Omental fat pad (tissue), 4 donors: ENCODE data around the gene GPR161. TPM values are rescaled to one million over a fixed set of nuclear protein-coding genes. Genes with fewer than 3 reads are reported as not detected.

Experiments used
- ATAC-seq: fragments of 150-250 bp; one replicate; pipeline ENCODE4 v1.9.1; 2016; ENCODE audit warnings: mild to moderate bottlenecking, moderate library complexity; ENCODE audit not compliant: low FRiP score
- DNase-seq: peaks from one replicate; pipeline ENCODE4 v3.0.0-alpha.2; 2019; ENCODE audit warnings: low spot score
- total RNA-seq, 4 donors: library from RNA; depleted of rRNA; stranded (reverse); fragments of >200 nt; gene quantifications; one replicate each; pipeline ENCODE4 v1.1.0, GENCODE V29; 2016
- TF ChIP-seq, protein P1 (sequence below), 3 donors: fragments of 450-650 bp; IDR thresholded peaks; one replicate each; pipeline ENCODE4 v1.5.1; 2016 to 2017; ENCODE audit warnings: antibody characterized with exemption in 3 of 3, mild to moderate bottlenecking in 3 of 3, moderate library complexity in 2 of 3

Gene GPR161
- total RNA-seq, 4 donors from 2014 or later = 4.0 to 8.0 (median 5.9) TPM

DNA sequence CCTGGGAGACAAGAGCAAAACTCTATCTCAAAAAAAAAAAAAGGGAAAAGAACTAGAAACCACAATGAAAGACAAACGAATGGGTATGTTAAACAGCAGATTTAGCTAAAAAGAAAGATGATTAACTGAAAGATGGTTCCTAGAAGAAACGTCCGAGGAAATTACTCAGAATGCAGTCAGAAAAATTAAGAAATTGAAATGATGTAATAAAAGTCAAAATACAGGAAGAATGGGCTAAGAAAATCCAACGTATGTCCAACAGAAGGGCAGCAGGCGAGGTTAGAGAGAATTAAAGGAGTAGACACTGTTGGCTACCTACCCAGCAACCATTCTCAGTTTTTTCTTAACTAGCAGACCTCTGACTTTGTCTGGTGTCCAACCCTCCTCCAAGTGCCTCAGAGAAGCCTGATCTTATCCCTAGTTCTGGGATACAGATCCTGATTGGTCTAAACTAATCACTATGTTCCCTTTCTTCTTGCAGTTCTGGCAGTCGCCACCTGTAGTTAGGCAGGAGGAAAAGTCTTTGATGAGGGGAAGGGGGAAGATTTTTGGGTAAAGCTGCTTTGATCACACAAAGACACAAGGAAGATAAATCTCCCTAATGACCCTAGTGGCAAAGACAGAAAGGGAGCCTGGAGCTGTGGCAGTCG is 25.7 kb downstream of the GPR161 start:
- TF ChIP-seq, protein P1, sequence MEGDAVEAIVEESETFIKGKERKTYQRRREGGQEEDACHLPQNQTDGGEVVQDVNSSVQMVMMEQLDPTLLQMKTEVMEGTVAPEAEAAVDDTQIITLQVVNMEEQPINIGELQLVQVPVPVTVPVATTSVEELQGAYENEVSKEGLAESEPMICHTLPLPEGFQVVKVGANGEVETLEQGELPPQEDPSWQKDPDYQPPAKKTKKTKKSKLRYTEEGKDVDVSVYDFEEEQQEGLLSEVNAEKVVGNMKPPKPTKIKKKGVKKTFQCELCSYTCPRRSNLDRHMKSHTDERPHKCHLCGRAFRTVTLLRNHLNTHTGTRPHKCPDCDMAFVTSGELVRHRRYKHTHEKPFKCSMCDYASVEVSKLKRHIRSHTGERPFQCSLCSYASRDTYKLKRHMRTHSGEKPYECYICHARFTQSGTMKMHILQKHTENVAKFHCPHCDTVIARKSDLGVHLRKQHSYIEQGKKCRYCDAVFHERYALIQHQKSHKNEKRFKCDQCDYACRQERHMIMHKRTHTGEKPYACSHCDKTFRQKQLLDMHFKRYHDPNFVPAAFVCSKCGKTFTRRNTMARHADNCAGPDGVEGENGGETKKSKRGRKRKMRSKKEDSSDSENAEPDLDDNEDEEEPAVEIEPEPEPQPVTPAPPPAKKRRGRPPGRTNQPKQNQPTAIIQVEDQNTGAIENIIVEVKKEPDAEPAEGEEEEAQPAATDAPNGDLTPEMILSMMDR (IDR thresholded peaks at IDR 0.05) = no peak
- ATAC-seq = no peak
- no peak for DNase-seq

DNA sequence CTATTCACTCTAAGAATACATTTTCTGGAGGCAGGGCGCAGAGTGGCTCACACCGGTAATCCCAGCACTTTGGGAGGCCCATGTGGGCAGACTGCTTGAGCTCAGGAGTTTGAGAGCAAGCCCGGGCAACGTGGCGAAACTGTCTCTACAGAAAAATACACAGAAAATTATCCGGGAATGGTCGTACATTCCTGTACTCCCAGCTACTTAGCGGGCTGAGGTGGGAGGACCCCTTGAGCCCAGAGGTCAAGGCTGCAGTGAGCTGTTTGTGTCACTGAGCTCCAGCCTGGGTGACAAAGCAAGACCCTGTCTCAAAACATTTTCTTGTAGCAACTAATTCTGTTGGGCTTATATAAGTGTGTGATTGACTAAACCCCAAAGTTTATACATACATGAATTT is 30.5 kb downstream of the GPR161 start:
- ATAC-seq (no peak), DNase-seq (no peak)
- TF ChIP-seq, protein P1 (IDR thresholded peaks at IDR 0.05) = no peak

DNA sequence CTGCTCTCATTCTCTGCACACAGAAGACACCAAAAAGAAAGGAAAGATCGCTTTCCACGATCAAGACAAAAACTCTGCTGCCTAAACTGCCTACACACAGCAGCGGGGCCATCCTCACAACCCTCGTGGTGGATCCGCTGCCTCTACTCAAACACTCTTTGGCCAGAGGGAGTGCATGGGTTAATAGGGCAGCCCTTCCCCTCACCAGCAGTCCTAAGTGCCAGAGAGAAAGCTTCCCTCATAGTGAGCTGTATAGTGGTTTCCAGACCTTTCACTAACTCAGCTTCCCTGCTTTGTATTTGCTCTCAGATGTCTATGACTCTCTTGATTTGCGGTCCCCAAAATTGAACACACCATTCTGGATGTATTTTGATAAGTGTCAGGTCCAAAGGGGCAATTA is 30.9 kb downstream of the GPR161 start:
- ATAC-seq (no peak), DNase-seq (no peak)
- TF ChIP-seq, protein P1 (IDR thresholded peaks at IDR 0.05) = no peak

DNA sequence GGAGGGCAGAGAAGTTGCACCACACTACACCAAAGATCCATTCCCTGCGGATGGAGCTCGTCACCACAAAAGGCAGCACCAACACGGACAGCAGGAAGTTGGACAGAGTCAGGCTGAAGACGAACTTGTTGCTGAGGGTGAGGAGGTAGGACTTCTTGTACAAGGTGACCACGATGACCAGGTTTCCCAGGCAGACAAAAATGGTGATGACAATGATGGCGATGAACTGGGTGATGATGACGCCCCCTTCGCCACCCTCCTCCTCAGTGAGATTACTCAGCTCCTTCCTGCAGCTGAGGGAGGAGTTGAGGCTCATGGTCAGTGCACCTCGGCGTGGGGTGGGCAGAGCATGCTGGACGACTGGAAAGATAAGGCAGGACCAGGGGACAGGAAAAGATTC is 32.2 kb downstream of the GPR161 start:
- TF ChIP-seq, protein P1 (IDR thresholded peaks at IDR 0.05) = no peak
- no peak for ATAC-seq
- DNase-seq = no peak

DNA sequence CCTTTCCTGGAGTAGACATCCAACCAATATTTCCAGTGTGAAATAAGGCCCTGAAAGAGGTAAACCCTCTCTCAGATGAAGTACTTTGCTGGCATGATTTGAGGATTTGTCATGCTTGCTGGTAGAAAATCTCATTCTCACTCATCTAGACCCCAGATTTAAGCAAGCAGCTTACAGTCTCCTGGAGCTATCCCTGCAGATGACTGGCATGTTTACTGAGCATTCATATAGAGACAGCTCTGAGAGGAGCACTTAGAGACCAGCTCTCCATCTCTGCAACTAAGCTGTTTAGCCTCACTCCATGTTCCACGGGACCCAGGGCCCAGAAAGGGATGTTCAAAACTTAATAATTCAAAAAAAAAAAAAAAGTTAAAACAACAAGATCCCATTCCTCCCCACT is 34.2 kb downstream of the GPR161 start:
- no peak for ATAC-seq
- DNase-seq = no peak
- TF ChIP-seq, protein P1 (IDR thresholded peaks at IDR 0.05) = no peak

DNA sequence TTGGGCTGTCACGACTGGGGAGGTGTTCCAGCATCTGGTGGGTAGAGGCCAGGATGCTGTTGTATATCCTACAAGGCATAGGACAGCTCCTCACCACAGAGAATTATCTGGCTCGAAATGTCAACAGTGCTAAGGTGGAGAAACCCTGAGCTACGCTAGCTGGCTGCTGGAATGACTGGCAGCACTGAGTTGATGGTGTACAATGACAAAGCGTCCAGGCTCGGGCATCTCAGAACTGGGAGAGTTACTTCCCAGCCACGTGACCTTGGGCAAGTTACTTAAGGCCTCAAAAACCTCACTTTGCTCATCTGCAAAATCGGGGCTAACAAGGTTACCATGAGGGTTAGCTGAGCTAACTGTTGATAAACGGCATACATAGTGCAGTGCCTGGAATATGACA is 35.4 kb downstream of the GPR161 start:
- no peak for ATAC-seq
- no peak for DNase-seq
- TF ChIP-seq, protein P1 (IDR thresholded peaks at IDR 0.05) = no peak

DNA sequence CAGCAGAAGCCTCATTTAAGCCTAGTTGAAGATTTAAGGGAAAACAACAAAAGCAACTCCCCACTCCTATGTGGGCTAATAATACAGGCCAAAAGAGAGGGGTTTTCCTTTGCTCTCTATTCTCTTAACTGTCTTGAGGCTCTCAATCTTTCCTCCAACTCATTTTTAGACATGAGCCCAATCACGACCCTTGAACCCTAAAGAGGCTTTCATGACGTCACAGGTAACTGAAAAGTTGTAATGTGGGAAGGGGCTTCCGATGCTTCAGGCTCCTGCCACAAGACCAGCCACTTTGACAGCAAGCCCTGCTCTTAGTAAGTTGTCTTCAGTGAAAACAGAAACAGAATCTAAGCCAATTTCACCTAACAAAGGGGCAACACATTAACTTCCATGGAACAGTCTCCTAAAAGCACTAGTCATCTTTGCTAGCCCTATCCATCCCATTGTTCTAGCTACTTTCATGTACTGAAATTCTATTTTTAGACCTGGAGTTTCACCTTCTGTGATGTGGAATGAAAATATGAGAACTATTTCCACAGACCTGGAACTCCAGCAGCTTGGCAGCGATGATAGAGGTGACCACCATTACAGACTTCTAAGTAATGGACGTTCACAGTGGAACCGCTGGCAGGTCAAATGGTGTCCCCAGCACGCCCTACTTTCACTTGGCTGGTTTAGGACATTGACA is 36.3 kb downstream of the GPR161 start:
- TF ChIP-seq, protein P1 (IDR thresholded peaks at IDR 0.05) = no peak
- ATAC-seq = no peak
- no peak for DNase-seq
